Activated CD8-positive, alpha-beta memory T cell treated with anti-CD3 and anti-CD28 coated beads for 1 hour (primary cell): ENCODE data around the gene KRT78.
"Not testable (repeated sequence)": the region's sequence is repeated elsewhere in the genome, so short reads cannot be mapped to it uniquely, and the experiment has no call there.

ENCODE experiments used
- DNase-seq, 2 donors: peaks; one replicate each; pipeline ENCODE4 v3.0.0-alpha.2; 2020; ENCODE audit warnings: low read depth in 1 of 2; ENCODE audit errors: extremely low read depth in 1 of 2

Gene KRT78

DNA sequence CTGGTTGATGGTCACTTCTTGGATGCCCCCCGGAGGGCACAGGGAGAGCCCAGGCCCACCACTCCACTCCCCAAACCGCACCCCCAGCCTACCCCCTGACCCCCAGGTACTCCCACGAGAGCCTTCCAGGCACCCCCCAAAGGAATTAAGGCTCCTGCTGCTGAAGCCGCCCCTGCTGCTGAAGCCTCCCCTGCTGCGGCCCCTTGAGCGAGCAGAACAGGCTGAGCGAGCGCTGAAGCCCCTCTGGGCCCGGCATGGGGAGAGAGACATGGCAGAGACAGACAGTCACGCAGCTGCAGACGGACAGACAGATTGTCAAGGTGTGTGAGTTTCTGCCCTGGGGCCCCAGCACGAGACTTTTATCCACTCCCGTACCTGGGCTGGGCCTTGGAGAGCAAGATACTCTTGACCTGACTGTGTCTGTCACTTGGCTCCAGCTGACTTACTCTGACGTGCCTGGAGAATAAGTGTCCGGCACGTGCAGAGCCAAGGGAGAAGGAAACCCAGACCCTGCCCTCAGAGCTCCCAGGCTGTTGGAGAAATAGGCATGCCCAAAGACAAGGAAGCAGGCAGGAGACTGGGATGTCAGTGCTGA, at the start of gene KRT78:
Gene KRT78 (minus strand): TSS at position 334 of the 595 bp plus-strand sequence. CDS start 64 bp downstream, at position 270.
- no peak for DNase-seq

GRCh38 chr12:52896190-52897100, 47.7 kb upstream of the KRT78 start:
- no peak for DNase-seq

GRCh38 chr12:52895726-52896189, 47.0 kb upstream of the KRT78 start:
- DNase-seq = no peak

- no peak for DNase-seq
Observed at GRCh38 chr12:52892974-52893373, 44.2 kb upstream of the KRT78 start.

DNA sequence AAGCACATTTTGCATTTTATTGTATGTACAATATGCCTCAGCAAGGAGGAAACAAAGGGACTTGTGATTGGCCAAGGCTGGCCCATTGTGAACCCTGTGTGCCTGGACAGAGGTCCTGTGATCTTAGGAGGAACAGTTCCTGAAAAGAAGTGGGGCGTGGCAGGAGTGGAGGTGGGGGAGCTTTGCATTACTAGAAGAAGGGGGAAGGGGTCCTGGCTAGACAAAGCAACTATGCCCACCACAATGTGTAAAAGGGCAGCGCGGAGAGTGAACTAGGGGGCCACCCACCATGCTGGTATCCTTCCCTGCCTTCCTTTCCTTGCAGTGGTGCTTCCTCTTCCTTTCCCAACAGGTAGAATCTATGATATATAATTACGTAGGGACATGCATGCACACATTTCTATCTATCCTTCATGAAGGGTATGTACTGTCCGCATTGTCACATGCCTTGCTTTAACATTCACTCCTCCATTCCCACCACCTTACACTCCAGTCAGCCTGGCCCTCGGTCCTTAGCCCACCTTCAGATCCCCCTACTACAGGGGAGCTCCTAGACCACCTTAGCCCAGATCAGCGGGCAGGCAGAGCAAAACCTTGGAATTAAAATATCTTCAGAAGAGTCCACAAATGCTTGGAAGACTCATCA, 43.5 kb upstream of the KRT78 start:
- DNase-seq = no peak

- no peak for DNase-seq
Observed at GRCh38 chr12:52891044-52891443, 42.2 kb upstream of the KRT78 start.

DNA sequence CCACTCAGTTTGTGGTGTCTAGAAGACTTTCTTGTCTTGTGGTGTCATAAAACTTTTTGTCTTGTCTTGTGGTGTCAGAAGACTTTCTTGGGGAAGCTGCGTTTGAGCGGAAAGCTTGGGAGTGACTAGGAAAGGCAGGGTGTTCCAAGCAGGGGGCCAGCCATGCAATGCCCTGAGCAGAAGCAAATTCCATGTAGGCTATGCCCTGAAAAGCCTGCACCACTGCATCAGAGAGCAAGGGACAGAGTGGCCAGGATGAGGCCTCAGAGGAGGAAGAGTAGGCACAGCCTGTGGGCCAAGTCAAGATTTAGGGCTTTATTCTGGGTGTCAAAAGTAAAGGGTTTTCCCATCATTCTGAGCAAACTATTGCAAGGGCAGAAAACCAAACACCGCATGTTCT, 41.6 kb upstream of the KRT78 start:
- no peak for DNase-seq

GRCh38 chr12:52884526-52885293, 35.9 kb upstream of the KRT78 start:
- DNase-seq = peak; percentile 58 to 78

- not testable (repeated sequence) for DNase-seq
Observed at GRCh38 chr12:52880499-52880898, 31.7 kb upstream of the KRT78 start.

- DNase-seq = peak; percentile 30 to 58
Observed at GRCh38 chr12:52879394-52880351, 30.9 kb upstream of the KRT78 start.

DNA sequence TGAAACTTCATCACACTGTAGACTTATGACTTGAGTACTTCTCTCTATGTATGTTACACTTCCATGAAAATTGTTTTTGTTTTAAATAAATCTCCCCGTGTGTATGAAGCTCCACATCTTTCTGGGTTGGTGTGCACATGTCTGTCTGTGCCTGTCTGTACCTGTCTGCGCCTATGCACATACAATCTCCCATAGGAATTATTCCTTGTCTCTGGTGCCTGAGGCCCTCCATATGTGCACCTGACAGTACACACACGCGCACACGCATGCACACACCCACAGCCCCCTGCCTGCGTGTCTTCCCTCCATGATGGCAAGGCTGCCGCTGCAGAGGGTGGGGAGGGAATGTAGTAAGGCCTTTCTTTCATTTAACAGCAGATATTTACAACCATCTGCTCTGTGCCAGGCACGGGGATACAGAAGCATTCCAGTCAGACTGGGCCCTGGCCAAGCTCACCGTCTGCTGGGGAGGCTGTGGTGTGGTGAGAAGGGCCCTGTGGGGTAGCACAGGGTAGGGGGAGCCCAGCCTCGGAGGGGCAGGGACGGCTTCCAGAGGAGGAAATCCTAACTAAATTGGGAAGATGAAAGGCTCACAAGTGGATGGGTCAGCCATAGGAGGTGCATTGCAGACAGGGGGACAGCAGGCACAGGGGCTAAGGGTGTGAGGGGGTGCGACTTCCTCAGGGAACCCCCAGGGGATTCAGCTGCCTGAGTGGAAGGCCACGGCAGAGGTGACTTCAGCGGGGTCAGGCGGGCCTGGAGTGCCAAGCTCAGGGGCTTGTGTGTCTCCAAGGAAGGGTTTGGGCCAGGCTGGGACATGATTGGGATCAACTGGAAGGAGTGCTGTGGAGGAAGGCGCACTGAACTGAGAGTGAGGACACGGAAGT, 30.0 kb upstream of the KRT78 start:
- no peak for DNase-seq

GRCh38 chr12:52877242-52877641, 28.4 kb upstream of the KRT78 start:
- DNase-seq = no peak

GRCh38 chr12:52876372-52876771, 27.6 kb upstream of the KRT78 start:
- DNase-seq = no peak

GRCh38 chr12:52874573-52875435, 26.0 kb upstream of the KRT78 start:
- DNase-seq = no peak

DNA sequence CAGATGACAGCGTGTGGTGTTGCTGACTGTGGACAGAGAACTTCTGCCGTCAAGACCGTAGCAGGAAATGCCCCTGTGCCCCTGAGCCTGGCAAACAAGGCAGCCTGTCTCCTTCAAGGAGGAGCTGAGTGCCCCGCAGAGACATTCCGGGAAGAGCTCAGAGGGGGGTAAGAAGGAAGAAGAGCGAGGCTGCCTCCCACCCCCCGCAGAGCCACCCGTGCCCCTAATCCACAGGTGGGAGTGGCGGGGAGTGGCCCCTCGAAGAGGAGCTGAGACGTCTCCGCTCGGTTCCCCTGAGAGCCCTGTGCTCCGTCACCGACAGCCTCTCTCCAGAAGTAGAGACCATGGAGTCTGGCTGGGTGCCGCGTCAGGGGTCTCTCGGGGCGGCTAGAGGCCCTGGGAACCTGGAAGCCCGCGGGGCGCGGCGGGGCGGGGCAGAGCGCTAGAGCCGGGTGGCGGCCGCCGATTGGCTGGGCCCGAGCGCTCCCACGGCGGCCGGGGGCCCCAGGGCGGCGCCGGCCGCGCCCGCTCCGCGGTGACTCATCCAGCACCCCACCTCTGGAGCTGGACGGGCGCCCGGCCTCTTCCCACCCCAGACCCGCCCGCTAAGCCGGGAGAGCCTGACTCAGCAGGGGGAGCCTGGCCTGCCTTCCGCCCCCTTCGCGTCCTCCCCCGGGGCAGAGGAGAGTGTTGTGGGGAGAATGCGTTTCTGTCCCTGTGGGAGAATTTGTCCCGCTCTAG, 25.2 kb upstream of the KRT78 start:
- DNase-seq = peak; percentile 16 to 48

DNA sequence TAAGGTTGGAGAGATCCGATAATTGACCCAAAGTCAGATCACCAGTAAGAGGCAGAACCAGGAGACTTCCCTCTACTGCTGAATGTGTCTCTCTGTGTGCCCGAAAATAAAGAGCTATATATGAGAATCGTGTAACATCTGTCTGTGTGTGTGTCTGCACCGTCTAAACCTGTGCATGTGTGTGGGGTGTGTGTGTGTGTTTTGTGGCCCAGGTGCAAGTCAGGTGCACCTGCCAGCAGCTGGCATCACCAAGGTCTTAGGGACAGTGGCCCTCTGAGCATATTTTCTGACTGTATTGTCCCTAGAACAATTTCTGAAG, 24.7 kb upstream of the KRT78 start:
- no peak for DNase-seq

DNA sequence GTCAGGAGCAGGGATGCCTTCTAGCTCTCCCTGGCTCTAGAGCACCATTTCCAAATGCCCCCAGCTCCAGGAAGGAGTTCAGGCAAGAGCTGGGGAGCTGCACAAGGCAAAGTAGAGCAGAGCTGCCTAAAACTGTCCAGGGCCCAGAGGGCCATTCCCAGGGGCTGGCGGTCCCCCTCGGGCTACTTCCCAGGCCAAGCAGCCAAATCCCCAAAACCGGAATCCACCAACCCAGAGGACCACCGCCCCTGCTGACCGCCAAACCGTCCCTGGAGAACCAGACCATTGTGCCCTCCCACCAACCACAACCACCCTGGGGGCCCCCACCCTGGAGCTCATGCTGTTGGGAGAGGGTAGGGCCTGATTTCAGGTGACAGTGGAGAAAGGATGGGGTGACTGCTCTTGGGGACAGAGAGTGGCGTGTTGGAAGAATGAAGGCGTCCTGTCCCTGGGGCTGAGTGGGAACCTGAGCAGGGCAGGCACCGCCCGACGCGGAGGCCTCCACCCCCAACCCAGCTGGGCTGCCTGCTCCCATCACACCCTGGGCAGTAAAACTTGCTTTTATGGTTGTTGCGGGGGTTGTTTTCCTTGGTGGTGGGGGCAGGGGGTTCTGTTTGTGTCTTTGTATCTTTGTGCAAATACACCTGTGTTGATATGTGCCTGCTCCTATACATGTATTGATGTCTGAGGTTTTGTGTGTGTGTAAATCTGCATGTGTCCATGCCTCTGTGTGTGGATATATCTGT, 24.0 kb upstream of the KRT78 start:
- DNase-seq = no peak
